Mesodermal cell (in vitro differentiated cells): ENCODE measurements around the gene FGFR2.

Experiments used
- H3K27ac ChIP-seq: 2 replicates; pipeline ENCODE4 v1.7.0; 2013; ENCODE audit warnings: mild to moderate bottlenecking, low read depth, low read length, moderate library complexity; ENCODE audit not compliant: severe bottlenecking
- H3K36me3 ChIP-seq: 2 replicates; pipeline ENCODE4 v1.7.1; 2013; ENCODE audit warnings: mild to moderate bottlenecking, low read length, moderate library complexity; ENCODE audit not compliant: control insufficient read depth, insufficient read depth
- H3K4me1 ChIP-seq: one replicate; pipeline ENCODE4 v1.7.1; 2013; ENCODE audit warnings: mild to moderate bottlenecking, low read length; ENCODE audit not compliant: insufficient read depth, control insufficient read depth, poor library complexity, severe bottlenecking
- H3K4me3 ChIP-seq: 2 replicates; pipeline ENCODE4 v1.7.0; 2013; ENCODE audit warnings: low read length, control low read depth, mild to moderate bottlenecking; ENCODE audit not compliant: insufficient read depth, poor library complexity, severe bottlenecking; ENCODE audit errors: extremely low read depth
- H3K9me3 ChIP-seq: 2 replicates; pipeline ENCODE4 v1.7.1; 2013; ENCODE audit warnings: mild to moderate bottlenecking, low read length, moderate library complexity; ENCODE audit not compliant: control insufficient read depth
- WGBS, 2 experiments: methylation state at CpG; one replicate each; pipeline ENCODE4 v1.1.5; 2013; ENCODE audit warnings: missing lambda C conversion rate in 2 of 2; ENCODE audit not compliant: insufficient coverage in 2 of 2; 5-methylcytosine and 5-hydroxymethylcytosine counted together

The FGFR2 gene

GRCh38 chr10:121589553-121589952 lies 8.7 kb downstream of the FGFR2 start:
- no peak overlapping the region for H3K4me3 ChIP-seq
- H3K4me1 ChIP-seq = no peaks in the 10 kb centered on the region
- H3K9me3 ChIP-seq = no peaks in the 10 kb centered on the region
- WGBS, 2 experiments = 100% methylated on average over 1 of the region's 3 CpGs; no CpG with 5 or more reads in 1 of the 2 experiments
- H3K27ac ChIP-seq = no peak overlapping the region
- peaks cover 18% of the 10 kb centered on the region for H3K36me3 ChIP-seq

- Histone ChIP-seq H3K27ac (no peak overlapping the region), H3K36me3 (peaks cover 9% of the 10 kb centered on the region), H3K4me3 (no peak overlapping the region), H3K9me3 (no peaks in the 10 kb centered on the region), H3K4me1 (peaks cover 23% of the 10 kb centered on the region)
- WGBS, 2 experiments = 90 to 100% methylated on average over 1 of the region's 1 CpG
Measured at GRCh38 chr10:121583857-121584256, 14.4 kb downstream of the FGFR2 start.

- Histone ChIP-seq H3K36me3 (peaks cover 9% of the 10 kb centered on the region), H3K9me3 (no peaks in the 10 kb centered on the region), H3K4me1 (peaks cover 24% of the 10 kb centered on the region), H3K4me3 (no peak overlapping the region), H3K27ac (no peak overlapping the region)
- WGBS, 2 experiments = 89 to 91% methylated on average over 3 to 5 of the region's 6 CpGs
Measured at GRCh38 chr10:121583258-121583657, 15.0 kb downstream of the FGFR2 start.

- WGBS, 2 experiments = 27% methylated on average over 21 of the region's 22 CpGs
- Histone ChIP-seq H3K4me3 (no peak overlapping the region), H3K4me1 (peaks cover 24% of the 10 kb centered on the region), H3K9me3 (no peaks in the 10 kb centered on the region), H3K36me3 (peaks cover 5% of the 10 kb centered on the region), H3K27ac (peak overlapping the region; percentile 45)
Measured at GRCh38 chr10:121580276-121581116, 17.7 kb downstream of the FGFR2 start.

GRCh38 chr10:121579656-121580055 lies 18.6 kb downstream of the FGFR2 start:
- Histone ChIP-seq H3K36me3 (peaks cover 5% of the 10 kb centered on the region), H3K27ac (peak overlapping the region; percentile 45), H3K9me3 (no peaks in the 10 kb centered on the region), H3K4me1 (peaks cover 30% of the 10 kb centered on the region), H3K4me3 (no peak overlapping the region)
- 53 to 55% methylated on average over 5 to 8 of the region's 8 CpGs for WGBS, 2 experiments

GRCh38 chr10:121578965-121579364 lies 19.3 kb downstream of the FGFR2 start:
- H3K27ac ChIP-seq = no peak overlapping the region
- 75 to 78% methylated on average over 8 of the region's 8 CpGs for WGBS, 2 experiments
- H3K36me3 ChIP-seq = peaks cover 5% of the 10 kb centered on the region
- H3K4me1 ChIP-seq = peaks cover 35% of the 10 kb centered on the region
- H3K9me3 ChIP-seq = no peaks in the 10 kb centered on the region
- H3K4me3 ChIP-seq = no peak overlapping the region

- no peak overlapping the region for H3K4me3 ChIP-seq
- 89 to 90% methylated on average over 8 to 9 of the region's 9 CpGs for WGBS, 2 experiments
- H3K4me1 ChIP-seq = peaks cover 39% of the 10 kb centered on the region
- H3K36me3 ChIP-seq = peaks cover 3% of the 10 kb centered on the region
- no peaks in the 10 kb centered on the region for H3K9me3 ChIP-seq
- H3K27ac ChIP-seq = no peak overlapping the region
Measured at GRCh38 chr10:121578298-121578697, 19.9 kb downstream of the FGFR2 start.

- H3K4me3 ChIP-seq = no peak overlapping the region
- H3K4me1 ChIP-seq = peaks cover 39% of the 10 kb centered on the region
- no peaks in the 10 kb centered on the region for H3K9me3 ChIP-seq
- no peaks in the 10 kb centered on the region for H3K36me3 ChIP-seq
- H3K27ac ChIP-seq = no peak overlapping the region
- 84 to 100% methylated on average over 3 to 7 of the region's 8 CpGs for WGBS, 2 experiments
Measured at GRCh38 chr10:121577568-121577967, 20.7 kb downstream of the FGFR2 start.

GRCh38 chr10:121576139-121576538 lies 22.1 kb downstream of the FGFR2 start:
- no peak overlapping the region for H3K4me3 ChIP-seq
- no peaks in the 10 kb centered on the region for H3K36me3 ChIP-seq
- H3K4me1 ChIP-seq = peaks cover 39% of the 10 kb centered on the region
- no peak overlapping the region for H3K27ac ChIP-seq
- no peaks in the 10 kb centered on the region for H3K9me3 ChIP-seq
- WGBS, 2 experiments = 95 to 97% methylated on average over 9 to 10 of the region's 10 CpGs

GRCh38 chr10:121574519-121575166 lies 23.6 kb downstream of the FGFR2 start:
- no peaks in the 10 kb centered on the region for H3K36me3 ChIP-seq
- WGBS, 2 experiments = 76 to 83% methylated on average over 7 to 8 of the region's 14 CpGs

GRCh38 chr10:121573538-121573941 lies 24.7 kb downstream of the FGFR2 start:
- H3K27ac ChIP-seq = no peak overlapping the region
- H3K36me3 ChIP-seq = no peaks in the 10 kb centered on the region
- no peak overlapping the region for H3K4me3 ChIP-seq
- WGBS, 2 experiments = 89 to 93% methylated on average over 6 to 8 of the region's 8 CpGs
- H3K4me1 ChIP-seq = peaks cover 23% of the 10 kb centered on the region
- H3K9me3 ChIP-seq = no peaks in the 10 kb centered on the region

More at GRCh38 chr10:121574519-121575166, 23.6 kb downstream of the FGFR2 start:
- Histone ChIP-seq H3K27ac (peak overlapping the region; percentile 5), H3K4me1 (peaks cover 32% of the 10 kb centered on the region), H3K4me3 (no peak overlapping the region), H3K9me3 (no peaks in the 10 kb centered on the region)
